ENCODE results near the gene OR52N5.

Gene OR52N5

GRCh38 chr11:5809905-5810795 is 27.0 kb upstream of the OR52N5 start:
- no peak overlapping the region for H4K91ac ChIP-seq (ENCODE audit: low read depth, low read length)
- no peak overlapping the region for H2BK12ac ChIP-seq (ENCODE audit: low read length)
- H3K4me1 ChIP-seq (ENCODE audit: control insufficient read depth in 1 of 2, insufficient read depth in 2 of 2, low read length in 2 of 2), result peaks cover 0 to 2% of the 10 kb centered on the region in 2 experiments
- H2BK120ac ChIP-seq (ENCODE audit: insufficient read depth, low read length, poor library complexity), result no peak overlapping the region
- H3K9me3 ChIP-seq (ENCODE audit: insufficient read depth, low read depth, low read length), result peaks cover 2% of the 10 kb centered on the region
- no peak overlapping the region for H3K23ac ChIP-seq (ENCODE audit: low read length)
- DNase-seq, result peak; percentile 35 to 76
- H3K4me3 ChIP-seq (ENCODE audit: low read depth, low read length), result no peak overlapping the region
- H2AK5ac ChIP-seq (ENCODE audit: low read length), result no peak overlapping the region
- H3K27me3 ChIP-seq (ENCODE audit: insufficient read depth, low read length), result no peaks in the 10 kb centered on the region
- H2BK5ac ChIP-seq (ENCODE audit: low read depth, low read length, poor library complexity), result no peak overlapping the region
- H3K79me1 ChIP-seq (ENCODE audit: low read length), result no peaks in the 10 kb centered on the region
- no CpG with 5 or more reads among the region's 6 CpGs for WGBS (ENCODE audit: extremely low coverage, insufficient coverage, insufficient read length)
- H2AFZ ChIP-seq (ENCODE audit: insufficient read depth, low read length, poor library complexity), result no peak overlapping the region
- no peak overlapping the region for H3K14ac ChIP-seq (ENCODE audit: low read length)
- no peak overlapping the region for H3K27ac ChIP-seq (ENCODE audit: low read depth, low read length)
- no peaks in the 10 kb centered on the region for H3K79me2 ChIP-seq (ENCODE audit: control insufficient read depth, insufficient read depth, low read length, poor library complexity)
- H4K8ac ChIP-seq (ENCODE audit: low read depth, low read length), result no peak overlapping the region
- no peaks in the 10 kb centered on the region for H3K36me3 ChIP-seq (ENCODE audit: control insufficient read depth in 1 of 2, insufficient read depth in 2 of 2, low read length in 2 of 2)
- H3K18ac ChIP-seq (ENCODE audit: low read length), result no peak overlapping the region
- no peak overlapping the region for H4K12ac ChIP-seq (ENCODE audit: low read depth, low read length)
- no peak overlapping the region for H3K4me2 ChIP-seq (ENCODE audit: low read length)
- H3K4ac ChIP-seq (ENCODE audit: low read depth, low read length), result no peak overlapping the region
- H3K9ac ChIP-seq (ENCODE audit: low read length), result no peak overlapping the region

- no peak overlapping the region for H3K23ac ChIP-seq (ENCODE audit: low read length)
- H3K4me2 ChIP-seq (ENCODE audit: low read length), result peak overlapping the region; percentile 99
- H3K27me3 ChIP-seq (ENCODE audit: insufficient read depth, low read length), result no peaks in the 10 kb centered on the region
- H2AK5ac ChIP-seq (ENCODE audit: low read length), result no peak overlapping the region
- H3K36me3 ChIP-seq (ENCODE audit: control insufficient read depth in 1 of 2, insufficient read depth in 2 of 2, low read length in 2 of 2), result no peaks in the 10 kb centered on the region
- H2AFZ ChIP-seq (ENCODE audit: insufficient read depth, low read length, poor library complexity), result no peak overlapping the region
- no peak overlapping the region for H2BK12ac ChIP-seq (ENCODE audit: low read length)
- peak in 1 of 2 donors; percentile 10 for DNase-seq
- no peak overlapping the region for H4K8ac ChIP-seq (ENCODE audit: low read depth, low read length)
- H3K79me2 ChIP-seq (ENCODE audit: control insufficient read depth, insufficient read depth, low read length, poor library complexity), result no peaks in the 10 kb centered on the region
- H3K18ac ChIP-seq (ENCODE audit: low read length), result no peak overlapping the region
- H2BK5ac ChIP-seq (ENCODE audit: low read depth, low read length, poor library complexity), result no peak overlapping the region
- H3K4me1 ChIP-seq (ENCODE audit: control insufficient read depth in 1 of 2, insufficient read depth in 2 of 2, low read length in 2 of 2), result peaks cover 0 to 2% of the 10 kb centered on the region in 2 experiments
- H4K91ac ChIP-seq (ENCODE audit: low read depth, low read length), result no peak overlapping the region
- H3K14ac ChIP-seq (ENCODE audit: low read length), result no peak overlapping the region
- no peak overlapping the region for H3K4ac ChIP-seq (ENCODE audit: low read depth, low read length)
- no peak overlapping the region for H3K4me3 ChIP-seq (ENCODE audit: low read depth, low read length)
- no peaks in the 10 kb centered on the region for H3K79me1 ChIP-seq (ENCODE audit: low read length)
- no peak overlapping the region for H2BK120ac ChIP-seq (ENCODE audit: insufficient read depth, low read length, poor library complexity)
- no peak overlapping the region for H4K12ac ChIP-seq (ENCODE audit: low read depth, low read length)
- peaks cover 2% of the 10 kb centered on the region for H3K9me3 ChIP-seq (ENCODE audit: insufficient read depth, low read depth, low read length)
- WGBS (ENCODE audit: extremely low coverage, insufficient coverage, insufficient read length), result no CpG with 5 or more reads among the region's 5 CpGs
- H3K9ac ChIP-seq (ENCODE audit: low read length), result no peak overlapping the region
- no peak overlapping the region for H3K27ac ChIP-seq (ENCODE audit: low read depth, low read length)
These were observed 26.0 kb upstream of the OR52N5 start for GRCh38 chr11:5809122-5809519.

GRCh38 chr11:5808500-5809121 is 25.5 kb upstream of the OR52N5 start, which contains the start of gene OR52N2:
OR52N2 (plus strand) TSS chr11:5808924; CDS start chr11:5820336, 11,412 bp downstream.
- WGBS (ENCODE audit: extremely low coverage, insufficient coverage, insufficient read length), result no CpG with 5 or more reads among the region's 24 CpGs

GRCh38 chr11:5807580-5807979 is 24.4 kb upstream of the OR52N5 start:
- no peaks in the 10 kb centered on the region for H3K79me1 ChIP-seq (ENCODE audit: low read length)
- no peak overlapping the region for H2BK5ac ChIP-seq (ENCODE audit: low read depth, low read length, poor library complexity)
- peaks cover 2% of the 10 kb centered on the region for H3K9me3 ChIP-seq (ENCODE audit: insufficient read depth, low read depth, low read length)
- WGBS (ENCODE audit: extremely low coverage, insufficient coverage, insufficient read length), result no CpG with 5 or more reads among the region's 10 CpGs
- no peak overlapping the region for H3K23ac ChIP-seq (ENCODE audit: low read length)
- no peak overlapping the region for H2AFZ ChIP-seq (ENCODE audit: insufficient read depth, low read length, poor library complexity)
- no peak overlapping the region for H4K8ac ChIP-seq (ENCODE audit: low read depth, low read length)
- no peak overlapping the region for H3K18ac ChIP-seq (ENCODE audit: low read length)
- no peak overlapping the region for H3K27ac ChIP-seq (ENCODE audit: low read depth, low read length)
- H3K4ac ChIP-seq (ENCODE audit: low read depth, low read length), result no peak overlapping the region
- H3K4me2 ChIP-seq (ENCODE audit: low read length), result no peak overlapping the region
- H3K4me1 ChIP-seq (ENCODE audit: control insufficient read depth in 1 of 2, insufficient read depth in 2 of 2, low read length in 2 of 2), result peaks cover 0 to 2% of the 10 kb centered on the region in 2 experiments
- H2AK5ac ChIP-seq (ENCODE audit: low read length), result no peak overlapping the region
- no peak overlapping the region for H3K9ac ChIP-seq (ENCODE audit: low read length)
- DNase-seq, result no peak
- no peak overlapping the region for H2BK12ac ChIP-seq (ENCODE audit: low read length)
- H2BK120ac ChIP-seq (ENCODE audit: insufficient read depth, low read length, poor library complexity), result no peak overlapping the region
- no peak overlapping the region for H3K4me3 ChIP-seq (ENCODE audit: low read depth, low read length)
- no peak overlapping the region for H4K91ac ChIP-seq (ENCODE audit: low read depth, low read length)
- no peaks in the 10 kb centered on the region for H3K79me2 ChIP-seq (ENCODE audit: control insufficient read depth, insufficient read depth, low read length, poor library complexity)
- no peaks in the 10 kb centered on the region for H3K27me3 ChIP-seq (ENCODE audit: insufficient read depth, low read length)
- no peak overlapping the region for H4K12ac ChIP-seq (ENCODE audit: low read depth, low read length)
- no peaks in the 10 kb centered on the region for H3K36me3 ChIP-seq (ENCODE audit: control insufficient read depth in 1 of 2, insufficient read depth in 2 of 2, low read length in 2 of 2)
- no peak overlapping the region for H3K14ac ChIP-seq (ENCODE audit: low read length)

More at GRCh38 chr11:5808500-5809121, 25.5 kb upstream of the OR52N5 start, which contains the start of gene OR52N2:
- no peak within 1 kb of the TSS for H3K27ac ChIP-seq (ENCODE audit: low read depth, low read length)
- DNase-seq, result peak; percentile 54 to 83
- H3K18ac ChIP-seq (ENCODE audit: low read length), result no peak within 1 kb of the TSS
- no peak within 1 kb of the TSS for H2AFZ ChIP-seq (ENCODE audit: insufficient read depth, low read length, poor library complexity)
- H2BK12ac ChIP-seq (ENCODE audit: low read length), result no peak within 1 kb of the TSS
- H3K4me3 ChIP-seq (ENCODE audit: low read depth, low read length), result peak within 1 kb of the TSS; percentile 65
- no peak within 1 kb of the TSS for H3K14ac ChIP-seq (ENCODE audit: low read length)
- H3K9me3 ChIP-seq (ENCODE audit: insufficient read depth, low read depth, low read length), result peaks cover 2% of the 10 kb centered on the region
- peak within 1 kb of the TSS; percentile 99 for H3K4me2 ChIP-seq (ENCODE audit: low read length)
- H2AK5ac ChIP-seq (ENCODE audit: low read length), result no peak within 1 kb of the TSS
- no peak within 1 kb of the TSS for H4K91ac ChIP-seq (ENCODE audit: low read depth, low read length)
- no peaks in the 10 kb centered on the region for H3K79me2 ChIP-seq (ENCODE audit: control insufficient read depth, insufficient read depth, low read length, poor library complexity)
- no peak within 1 kb of the TSS for H2BK120ac ChIP-seq (ENCODE audit: insufficient read depth, low read length, poor library complexity)
- peak within 1 kb of the TSS; percentile 69 for H3K9ac ChIP-seq (ENCODE audit: low read length)
- H3K4ac ChIP-seq (ENCODE audit: low read depth, low read length), result no peak within 1 kb of the TSS
- H4K8ac ChIP-seq (ENCODE audit: low read depth, low read length), result peak within 1 kb of the TSS; percentile 65
- peaks cover 0 to 2% of the 10 kb centered on the region in 2 experiments for H3K4me1 ChIP-seq (ENCODE audit: control insufficient read depth in 1 of 2, insufficient read depth in 2 of 2, low read length in 2 of 2)
- no peak within 1 kb of the TSS for H4K12ac ChIP-seq (ENCODE audit: low read depth, low read length)
- no peaks in the 10 kb centered on the region for H3K27me3 ChIP-seq (ENCODE audit: insufficient read depth, low read length)
- H3K36me3 ChIP-seq (ENCODE audit: control insufficient read depth in 1 of 2, insufficient read depth in 2 of 2, low read length in 2 of 2), result no peaks in the 10 kb centered on the region
- no peaks in the 10 kb centered on the region for H3K79me1 ChIP-seq (ENCODE audit: low read length)
- H2BK5ac ChIP-seq (ENCODE audit: low read depth, low read length, poor library complexity), result no peak within 1 kb of the TSS
- H3K23ac ChIP-seq (ENCODE audit: low read length), result no peak within 1 kb of the TSS
